ENCODE data around the gene NYAP2.

- TF ChIP-seq EZH2 (IDR thresholded peaks at IDR 0.05), result no peak
- TF ChIP-seq, protein P1, sequence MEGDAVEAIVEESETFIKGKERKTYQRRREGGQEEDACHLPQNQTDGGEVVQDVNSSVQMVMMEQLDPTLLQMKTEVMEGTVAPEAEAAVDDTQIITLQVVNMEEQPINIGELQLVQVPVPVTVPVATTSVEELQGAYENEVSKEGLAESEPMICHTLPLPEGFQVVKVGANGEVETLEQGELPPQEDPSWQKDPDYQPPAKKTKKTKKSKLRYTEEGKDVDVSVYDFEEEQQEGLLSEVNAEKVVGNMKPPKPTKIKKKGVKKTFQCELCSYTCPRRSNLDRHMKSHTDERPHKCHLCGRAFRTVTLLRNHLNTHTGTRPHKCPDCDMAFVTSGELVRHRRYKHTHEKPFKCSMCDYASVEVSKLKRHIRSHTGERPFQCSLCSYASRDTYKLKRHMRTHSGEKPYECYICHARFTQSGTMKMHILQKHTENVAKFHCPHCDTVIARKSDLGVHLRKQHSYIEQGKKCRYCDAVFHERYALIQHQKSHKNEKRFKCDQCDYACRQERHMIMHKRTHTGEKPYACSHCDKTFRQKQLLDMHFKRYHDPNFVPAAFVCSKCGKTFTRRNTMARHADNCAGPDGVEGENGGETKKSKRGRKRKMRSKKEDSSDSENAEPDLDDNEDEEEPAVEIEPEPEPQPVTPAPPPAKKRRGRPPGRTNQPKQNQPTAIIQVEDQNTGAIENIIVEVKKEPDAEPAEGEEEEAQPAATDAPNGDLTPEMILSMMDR (IDR thresholded peaks at IDR 0.05), result no peak
- TF ChIP-seq EZH2phosphoT487 (IDR thresholded peaks at IDR 0.05), result no peak
Measured at GRCh38 chr2:225582355-225583116, 183.0 kb downstream of the NYAP2 start.
